HG03064 (cell line): Measurements from ENCODE around the gene OGDH.
"Not testable (repeated sequence)": the region's sequence is repeated elsewhere in the genome, so short reads cannot be mapped to it uniquely, and the experiment has no call there.

Experiments
- ATAC-seq: cut with Tn5 transposase; IDR thresholded peaks from one replicate; pipeline ENCODE4 v1.9.1; 2021; ENCODE audit warnings: low read depth; ENCODE audit not compliant: unreplicated experiment

Gene OGDH

GRCh38 chr7:44698046-44698580 is 91.7 kb downstream of the OGDH start:
- no peak for ATAC-seq

- ATAC-seq = not testable (repeated sequence)
Measured at GRCh38 chr7:44699598-44699997, 93.2 kb downstream of the OGDH start.

- no peak for ATAC-seq
Measured at GRCh38 chr7:44700322-44700721, 93.9 kb downstream of the OGDH start.

GRCh38 chr7:44703391-44703790 is 97.0 kb downstream of the OGDH start:
- not testable (repeated sequence) for ATAC-seq

GRCh38 chr7:44703921-44704320 is 97.5 kb downstream of the OGDH start:
- ATAC-seq = no peak

GRCh38 chr7:44705434-44705833 is 99.0 kb downstream of the OGDH start:
- no peak for ATAC-seq

GRCh38 chr7:44706788-44707557 is 100.5 kb downstream of the OGDH start:
- no peak for ATAC-seq

- ATAC-seq = no peak
Measured at GRCh38 chr7:44707558-44708230, 101.3 kb downstream of the OGDH start.

- no peak for ATAC-seq
Measured at GRCh38 chr7:44709011-44709915, 102.8 kb downstream of the OGDH start.

GRCh38 chr7:44709945-44710596 is 103.6 kb downstream of the OGDH start:
- ATAC-seq = no peak

- no peak for ATAC-seq
Measured at GRCh38 chr7:44711528-44711927, 105.1 kb downstream of the OGDH start.

GRCh38 chr7:44712012-44712411 is 105.6 kb downstream of the OGDH start:
- ATAC-seq = no peak

- no peak for ATAC-seq
Measured at GRCh38 chr7:44713141-44713540, 106.7 kb downstream of the OGDH start.

GRCh38 chr7:44713680-44714335 is 107.4 kb downstream of the OGDH start:
- ATAC-seq = no peak

GRCh38 chr7:44716205-44716604 is 109.8 kb downstream of the OGDH start:
- ATAC-seq = no peak

- no peak for ATAC-seq
Measured at GRCh38 chr7:44720301-44720700, 113.9 kb downstream of the OGDH start.

GRCh38 chr7:44724276-44724675 is 117.8 kb downstream of the OGDH start:
- no peak for ATAC-seq

GRCh38 chr7:44726250-44726649 is 119.8 kb downstream of the OGDH start:
- ATAC-seq = not testable (repeated sequence)

- ATAC-seq = no peak
Measured at GRCh38 chr7:44727158-44727936, 120.9 kb downstream of the OGDH start.
